Retinal pigment epithelial cell (primary cell): ENCODE measurements around the gene DNAH3.

ENCODE experiments used
- DNase-seq: peaks from one replicate; pipeline ENCODE4 v3.0.0-alpha.2; 2010; ENCODE audit warnings: low read depth
- H3K4me3 ChIP-seq: 2 replicates; pipeline ENCODE4 v1.5.1; 2011; ENCODE audit warnings: mild to moderate bottlenecking, low read length, control low read depth, moderate library complexity
- TF ChIP-seq, protein P1 (sequence below): conservative IDR thresholded peaks from 2 replicates; pipeline ENCODE4 v1.5.1; 2011; ENCODE audit warnings: low read depth, low read length, control low read depth, inconsistent platforms

Gene DNAH3

DNA sequence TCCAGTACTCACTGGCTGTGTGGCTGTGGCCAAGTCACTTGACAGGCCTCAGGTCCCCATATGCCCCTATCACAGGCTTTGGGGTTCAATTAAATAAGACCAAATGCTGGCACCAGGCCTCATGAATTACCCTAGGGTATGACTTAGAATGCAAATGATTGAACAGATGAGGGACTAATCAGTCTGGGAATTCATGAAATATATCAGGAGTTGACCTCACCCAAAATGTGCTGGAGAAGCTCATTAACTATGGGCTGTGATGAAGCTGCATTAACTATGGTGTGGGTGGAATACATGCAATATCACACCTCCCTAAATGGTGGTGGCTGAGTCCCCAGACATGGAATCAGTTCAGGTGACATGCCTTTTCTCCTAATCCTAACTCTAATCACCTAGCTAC, 72.1 kb downstream of the DNAH3 start:
- TF ChIP-seq, protein P1, sequence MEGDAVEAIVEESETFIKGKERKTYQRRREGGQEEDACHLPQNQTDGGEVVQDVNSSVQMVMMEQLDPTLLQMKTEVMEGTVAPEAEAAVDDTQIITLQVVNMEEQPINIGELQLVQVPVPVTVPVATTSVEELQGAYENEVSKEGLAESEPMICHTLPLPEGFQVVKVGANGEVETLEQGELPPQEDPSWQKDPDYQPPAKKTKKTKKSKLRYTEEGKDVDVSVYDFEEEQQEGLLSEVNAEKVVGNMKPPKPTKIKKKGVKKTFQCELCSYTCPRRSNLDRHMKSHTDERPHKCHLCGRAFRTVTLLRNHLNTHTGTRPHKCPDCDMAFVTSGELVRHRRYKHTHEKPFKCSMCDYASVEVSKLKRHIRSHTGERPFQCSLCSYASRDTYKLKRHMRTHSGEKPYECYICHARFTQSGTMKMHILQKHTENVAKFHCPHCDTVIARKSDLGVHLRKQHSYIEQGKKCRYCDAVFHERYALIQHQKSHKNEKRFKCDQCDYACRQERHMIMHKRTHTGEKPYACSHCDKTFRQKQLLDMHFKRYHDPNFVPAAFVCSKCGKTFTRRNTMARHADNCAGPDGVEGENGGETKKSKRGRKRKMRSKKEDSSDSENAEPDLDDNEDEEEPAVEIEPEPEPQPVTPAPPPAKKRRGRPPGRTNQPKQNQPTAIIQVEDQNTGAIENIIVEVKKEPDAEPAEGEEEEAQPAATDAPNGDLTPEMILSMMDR: no peak
- no peak for DNase-seq

DNA sequence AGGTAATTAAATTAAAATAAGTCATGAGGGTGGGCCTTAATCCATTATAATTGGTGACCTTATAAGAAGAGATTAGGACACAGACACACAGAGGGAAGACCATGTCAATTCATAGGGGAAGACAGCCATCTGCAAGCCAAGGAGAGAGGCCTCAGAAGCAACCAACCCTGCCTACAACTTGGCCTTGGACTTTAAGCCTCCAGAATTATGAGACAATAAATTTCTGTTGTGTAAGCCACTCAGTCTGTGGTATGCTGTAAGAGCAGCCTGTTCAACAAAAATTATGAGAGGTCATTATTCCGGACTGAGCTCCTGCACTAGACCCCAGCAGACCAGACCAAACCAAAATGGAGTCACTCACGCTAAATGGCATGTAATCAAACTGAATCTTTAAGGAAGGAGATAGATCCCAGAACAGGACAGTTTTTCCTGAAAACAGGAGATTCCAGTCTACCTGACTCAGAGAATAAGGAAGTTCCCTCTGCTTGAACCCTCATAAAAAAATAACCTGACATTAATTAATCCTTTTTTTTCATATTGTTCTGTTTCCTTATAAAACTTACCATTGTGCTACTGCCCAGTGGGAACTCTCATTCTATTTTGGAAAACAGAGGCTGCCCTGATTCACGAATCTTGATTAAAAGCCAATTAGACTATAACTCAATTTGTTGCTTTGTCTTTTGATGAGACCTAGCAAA, 74.3 kb downstream of the DNAH3 start:
- DNase-seq: no peak
- H3K4me3 ChIP-seq: no peak overlapping the region
- TF ChIP-seq, protein P1: no peak

More for the DNA sequence above, 72.1 kb downstream of the DNAH3 start:
- no peak overlapping the region for H3K4me3 ChIP-seq

DNA sequence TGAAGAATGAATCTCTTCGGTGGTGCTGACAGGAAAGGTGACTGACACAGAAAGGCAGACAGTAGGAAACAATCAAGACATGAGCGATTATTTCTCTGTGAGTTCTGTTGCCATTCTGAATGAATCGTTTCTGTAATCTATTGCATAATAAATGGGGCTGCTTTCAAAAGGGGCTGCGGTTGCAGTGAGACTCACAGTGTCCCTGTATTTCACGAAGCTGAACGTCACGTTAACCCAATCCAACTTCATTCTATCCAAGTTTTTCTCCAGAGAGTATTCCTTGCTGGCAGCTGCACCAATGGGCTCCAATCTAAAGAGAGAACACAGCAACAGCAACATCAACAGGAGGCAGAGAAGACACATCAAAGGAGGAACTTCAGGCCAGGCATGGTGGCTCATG, 75.4 kb downstream of the DNAH3 start:
- no peak for DNase-seq
- TF ChIP-seq, protein P1: no peak
- H3K4me3 ChIP-seq: no peak overlapping the region

DNA sequence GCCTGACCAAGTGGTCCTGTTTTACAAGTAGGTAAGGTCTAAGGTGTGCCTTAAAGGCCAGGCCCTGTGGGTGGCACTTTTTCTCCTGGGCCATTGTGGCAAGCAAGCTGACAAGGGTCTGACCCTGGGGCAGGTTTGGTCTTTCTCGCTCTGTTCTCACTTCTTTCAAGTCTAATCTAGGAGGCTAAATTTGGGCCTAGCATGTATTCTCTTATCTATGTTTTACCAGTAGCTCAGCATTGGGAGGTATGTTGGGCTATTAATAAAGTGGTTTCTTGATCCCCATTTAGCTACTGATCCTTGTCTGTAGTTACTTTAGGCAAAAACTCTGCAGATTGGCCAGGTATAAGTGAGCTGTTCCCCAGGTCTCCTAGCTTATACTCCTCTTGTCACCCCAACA, 77.7 kb downstream of the DNAH3 start:
- TF ChIP-seq, protein P1: no peak
- H3K4me3 ChIP-seq: no peak overlapping the region
- DNase-seq: no peak

DNA sequence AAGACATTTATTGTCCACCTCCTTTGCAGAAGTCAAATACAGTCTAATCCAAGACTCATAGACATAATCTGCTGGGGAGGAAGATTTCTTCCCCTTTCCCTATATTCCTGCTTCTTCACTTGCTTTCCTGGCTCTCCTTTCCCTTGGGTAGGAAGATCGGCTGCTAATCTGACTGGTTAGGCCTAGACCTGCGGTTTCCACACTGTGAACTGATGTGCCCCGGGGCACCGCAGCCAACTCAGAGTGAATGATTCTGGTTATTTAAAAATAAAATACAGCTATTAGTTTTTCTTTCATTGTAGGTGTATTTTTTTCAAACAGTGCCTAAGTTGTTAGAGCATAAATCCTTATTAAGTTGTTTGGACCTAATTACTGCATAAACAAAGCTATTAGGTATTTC, 78.9 kb downstream of the DNAH3 start:
- TF ChIP-seq, protein P1: no peak
- DNase-seq: no peak
- no peak overlapping the region for H3K4me3 ChIP-seq

DNA sequence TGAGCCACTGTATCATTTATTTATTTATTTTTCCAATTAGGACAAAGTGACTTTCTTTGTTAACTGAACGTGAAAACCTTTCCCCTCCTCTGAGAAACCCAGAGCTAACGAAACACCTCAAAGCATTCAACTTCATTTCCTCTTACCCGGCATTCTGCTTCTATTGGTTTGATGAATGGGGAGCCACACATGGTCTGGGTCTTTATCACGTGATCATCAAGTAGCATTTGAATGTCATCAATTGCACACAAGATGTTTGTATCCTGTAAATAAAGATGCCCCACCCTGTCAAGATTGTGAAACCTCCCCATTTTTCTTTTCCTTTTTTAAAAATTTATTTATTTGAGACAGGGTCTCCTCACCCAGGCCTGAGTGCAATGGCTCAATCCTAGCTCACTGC, 80.1 kb downstream of the DNAH3 start:
- no peak for DNase-seq
- TF ChIP-seq, protein P1: no peak
- H3K4me3 ChIP-seq: no peak overlapping the region

DNA sequence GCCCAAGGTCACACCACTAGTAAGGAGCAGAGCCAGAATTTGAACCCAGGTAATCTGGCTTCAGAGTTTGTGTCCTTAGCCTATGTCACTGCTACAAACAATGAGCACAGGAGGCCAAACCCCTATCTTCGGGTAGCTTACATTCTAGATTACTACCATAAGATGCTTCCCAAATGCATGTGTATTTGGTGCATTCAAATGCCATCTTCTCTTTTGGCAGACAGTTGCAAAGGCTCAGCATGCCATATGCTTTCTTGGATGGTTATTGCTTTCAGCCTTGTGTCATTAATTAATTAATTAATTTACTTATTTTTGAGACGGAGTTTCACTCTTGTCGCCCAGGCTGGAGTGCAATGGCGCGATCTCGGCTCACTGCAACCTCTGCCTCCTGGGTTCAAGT, 80.7 kb downstream of the DNAH3 start:
- no peak for DNase-seq
- no peak overlapping the region for H3K4me3 ChIP-seq
- TF ChIP-seq, protein P1: no peak
